Measurements from ENCODE around the gene HTR1E. TPM values are rescaled to one million over a fixed set of nuclear protein-coding genes. Genes with fewer than 3 reads are reported as not detected.
"Not testable (repeated sequence)": the region's sequence is repeated elsewhere in the genome, so short reads cannot be mapped to it uniquely, and the experiment has no call there.

The HTR1E gene
- total RNA-seq, 2 donors from 2014 or later = not detected

DNA sequence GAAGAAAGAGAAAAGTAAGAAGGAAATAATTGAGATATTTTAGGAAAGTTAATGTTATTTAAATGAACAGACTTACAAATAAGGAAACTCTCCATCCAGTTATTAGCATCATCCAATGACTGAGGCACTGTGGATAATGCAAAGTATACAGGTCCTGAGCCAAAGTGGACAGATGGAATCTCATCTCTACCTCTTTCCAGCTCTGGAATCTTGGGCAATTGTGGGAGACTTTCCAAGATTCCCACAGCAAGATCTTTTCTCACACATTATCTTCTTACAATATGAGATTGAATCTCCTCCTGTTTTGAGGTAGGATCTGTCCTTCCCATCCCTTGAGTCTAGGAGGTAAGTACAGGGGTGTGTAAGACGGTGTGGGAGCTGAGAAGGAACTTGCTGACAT is 28.9 kb downstream of the HTR1E start:
- DNase-seq (no peak), ATAC-seq (no peak)
- intact Hi-C loops (cut with DNase I) = no loop called here

DNA sequence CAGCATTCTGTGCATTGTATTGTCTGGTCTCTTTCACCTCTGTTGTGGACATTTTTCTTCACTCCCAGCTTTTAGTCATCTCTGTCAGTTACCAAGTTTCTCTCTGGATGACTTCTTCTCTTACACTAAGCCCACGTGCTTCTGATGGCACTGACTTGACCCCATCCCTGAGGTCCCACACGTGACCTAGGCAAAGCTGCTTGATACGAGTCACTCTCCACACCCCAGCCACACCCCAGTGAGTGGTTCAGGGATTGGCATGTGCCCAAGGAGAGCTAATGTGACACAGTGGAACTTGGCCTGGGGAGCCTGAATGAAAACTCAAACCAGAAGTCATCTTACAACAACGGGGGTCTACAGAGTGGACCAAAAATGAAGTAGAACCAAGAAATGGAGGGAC is 32.2 kb downstream of the HTR1E start:
- intact Hi-C loops (cut with DNase I) = no loop called here
- no peak for DNase-seq
- no peak for ATAC-seq

DNA sequence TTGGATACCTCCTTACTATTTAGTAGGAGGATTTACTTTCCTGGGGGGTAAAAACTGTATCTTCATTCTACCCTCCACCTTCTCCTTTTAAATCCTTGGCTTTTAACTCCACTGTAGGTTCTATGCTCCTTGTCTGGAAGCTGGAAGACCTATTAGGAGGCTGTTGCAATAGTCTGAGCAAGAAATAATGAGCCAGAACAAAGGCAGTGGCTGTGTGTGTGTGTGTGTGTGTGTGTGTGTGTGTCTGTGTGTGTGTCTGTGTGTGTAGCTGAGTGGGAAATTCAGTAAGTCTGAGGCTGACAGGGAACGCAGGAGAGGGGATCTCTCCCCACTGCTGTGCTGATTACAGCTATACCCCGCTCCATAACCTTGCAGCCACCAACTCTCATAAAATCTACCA is 35.8 kb downstream of the HTR1E start:
- ATAC-seq = no peak
- intact Hi-C loops (cut with DNase I) = no loop called here

DNA sequence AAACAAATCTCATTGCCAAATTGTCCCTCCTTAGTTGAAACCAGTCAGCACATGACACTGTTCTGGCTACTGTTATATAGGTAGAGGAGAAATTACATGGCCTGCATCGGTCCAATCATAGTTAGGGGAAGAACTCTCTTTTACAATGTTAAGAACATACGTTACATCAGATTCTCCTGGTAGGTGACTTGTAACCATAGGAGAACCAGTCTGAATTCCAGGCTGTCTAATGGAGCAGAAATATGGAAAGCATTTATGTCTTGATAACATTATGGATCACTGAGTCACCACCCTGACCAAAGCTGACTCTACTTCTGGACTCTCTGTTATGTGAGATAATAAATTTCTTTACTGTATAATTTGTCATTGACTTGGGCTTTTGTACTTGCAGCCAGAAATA is 40.9 kb downstream of the HTR1E start:
- DNase-seq = no peak
- ATAC-seq = no peak
- intact Hi-C loops (cut with DNase I) = no loop called here

More for the DNA sequence above, 35.8 kb downstream of the HTR1E start:
- no peak for DNase-seq

DNA sequence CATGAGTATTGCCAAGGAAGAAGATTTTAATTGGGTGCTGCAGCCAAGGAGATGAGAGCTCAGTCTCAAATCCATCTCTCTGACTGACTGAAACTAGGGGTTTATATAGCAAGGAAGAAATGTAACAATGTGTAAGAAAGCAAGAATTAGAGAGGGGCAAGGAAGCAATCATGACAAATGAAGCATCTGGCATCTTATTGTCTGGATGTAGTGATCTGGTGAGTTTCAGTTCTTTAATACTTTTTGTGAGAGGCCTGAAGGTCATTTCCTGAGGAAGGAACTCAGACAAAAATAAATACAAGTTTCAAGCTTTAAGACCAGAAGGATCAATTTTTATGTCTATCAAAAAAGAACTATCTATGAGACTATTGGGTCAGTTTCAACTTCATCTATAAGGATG is 64.2 kb downstream of the HTR1E start:
- ATAC-seq (no peak), DNase-seq (no peak)
- intact Hi-C loops (cut with DNase I) = no loop called here

DNA sequence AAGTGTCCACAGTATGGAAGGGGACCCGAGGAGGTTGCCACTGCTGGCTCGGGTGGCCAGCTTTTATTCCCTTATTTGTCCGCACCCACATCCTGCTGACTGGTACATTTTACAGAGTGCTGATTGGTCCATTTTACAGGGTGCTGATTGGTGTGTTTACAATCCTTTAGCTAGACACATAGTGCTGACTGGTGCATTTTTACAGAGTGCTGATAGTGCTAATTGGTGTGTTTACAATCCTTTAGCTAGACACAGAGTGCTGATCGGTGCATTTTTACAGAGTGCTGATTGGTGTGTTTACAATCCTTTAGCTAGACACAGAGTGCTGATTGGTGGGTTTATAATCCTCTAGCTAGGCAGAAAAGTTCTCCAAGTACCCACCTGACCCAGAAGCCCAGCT is 65.1 kb downstream of the HTR1E start:
- ATAC-seq; intact Hi-C loops (cut with DNase I); DNase-seq: not testable (repeated sequence)

DNA sequence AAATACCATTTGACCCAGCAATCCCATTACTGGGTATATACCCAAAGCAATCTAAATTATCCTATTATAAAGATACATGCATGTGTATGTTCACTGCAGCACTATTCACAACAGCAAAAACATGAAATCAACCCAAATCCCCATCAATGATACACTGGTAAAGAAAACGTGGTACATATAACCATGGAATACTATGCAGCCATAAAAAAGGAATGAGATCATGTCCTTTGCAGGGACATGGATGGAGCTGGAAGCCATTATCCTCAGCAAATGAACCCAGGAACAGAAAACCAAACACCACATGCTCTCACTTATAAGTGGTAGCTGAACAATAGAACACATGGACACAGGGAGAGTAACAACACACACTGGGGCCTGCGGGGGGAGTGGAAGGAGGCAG is 69.2 kb downstream of the HTR1E start:
- intact Hi-C loops (cut with DNase I); DNase-seq; ATAC-seq: not testable (repeated sequence)

DNA sequence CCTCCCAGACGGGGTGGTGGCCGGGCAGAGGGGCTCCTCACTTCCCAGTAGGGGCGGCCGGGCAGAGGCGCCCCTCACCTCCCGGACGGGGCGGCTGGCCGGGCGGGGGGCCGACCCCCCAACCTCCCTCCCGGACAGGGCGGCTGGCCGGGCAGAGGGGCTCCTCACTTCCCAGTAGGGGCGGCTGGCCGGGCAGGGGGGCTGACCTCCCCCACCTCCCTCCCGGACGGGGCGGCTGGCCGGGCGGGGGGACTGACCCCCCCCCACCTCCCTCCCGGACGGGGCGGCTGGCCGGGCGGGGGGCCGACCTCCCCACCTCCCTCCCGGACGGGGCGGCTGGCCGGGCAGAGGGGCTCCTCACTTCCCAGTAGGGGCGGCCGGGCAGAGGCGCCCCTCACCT is 72.3 kb downstream of the HTR1E start:
- intact Hi-C loops (cut with DNase I); DNase-seq; ATAC-seq: not testable (repeated sequence)

DNA sequence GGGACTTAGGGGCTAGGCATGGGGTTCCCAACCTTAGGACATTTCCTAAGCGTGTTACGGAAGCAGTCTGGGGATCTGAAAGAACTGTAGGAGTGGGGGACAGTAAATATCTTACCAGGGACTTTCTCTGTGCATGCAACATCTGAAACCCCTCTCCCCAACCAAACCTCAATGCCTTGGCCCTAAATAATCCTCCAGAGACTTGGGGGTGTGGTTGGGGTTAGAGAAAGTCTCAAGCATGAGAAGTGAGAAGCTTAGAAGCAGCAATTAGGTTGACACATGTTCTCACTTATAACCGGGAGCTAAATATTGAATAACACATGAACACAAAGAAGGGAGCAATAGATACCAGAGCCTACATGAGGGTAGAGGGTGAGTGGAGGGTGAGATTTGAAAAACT is 74.7 kb downstream of the HTR1E start:
- intact Hi-C loops (cut with DNase I) = no loop called here
- DNase-seq (no peak), ATAC-seq (no peak)

DNA sequence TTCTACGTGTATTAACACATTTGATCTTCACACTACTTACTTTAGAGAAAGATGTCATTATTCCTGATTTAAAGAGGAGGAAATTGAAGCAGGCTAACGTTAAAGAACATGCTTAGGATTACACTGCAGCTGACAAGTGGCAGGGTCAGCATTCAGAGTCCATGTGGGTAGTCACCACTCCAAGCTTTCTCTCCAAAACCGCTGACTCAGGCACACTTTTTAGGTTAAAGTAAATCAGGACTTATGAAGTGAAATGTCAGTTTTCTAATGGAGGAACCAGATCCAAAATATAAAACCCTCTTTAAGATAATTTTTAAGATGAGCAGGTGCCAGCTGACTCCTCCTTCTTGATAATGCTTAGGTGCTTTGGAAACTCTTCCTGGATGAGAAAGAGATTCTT is 75.4 kb downstream of the HTR1E start:
- DNase-seq (no peak), ATAC-seq (no peak)
- intact Hi-C loops (cut with DNase I) = no loop called here

DNA sequence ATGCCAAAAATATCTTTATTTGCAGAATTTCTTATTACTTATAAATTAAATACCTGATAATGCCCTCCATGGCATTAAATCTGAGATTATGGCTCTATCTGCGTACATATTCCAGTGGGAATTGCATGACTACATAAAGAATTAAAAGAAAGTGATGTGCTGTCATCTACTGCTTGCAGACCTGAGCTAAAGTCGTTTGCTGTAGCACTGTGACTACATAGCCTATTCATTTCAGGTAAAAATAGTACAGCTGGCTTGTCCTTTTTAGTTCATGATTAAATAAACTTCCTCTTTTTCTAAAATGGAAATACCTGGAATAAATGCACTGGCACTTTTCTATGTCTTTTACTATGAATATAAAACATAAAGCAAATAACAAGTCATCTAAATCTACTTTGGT is 79.4 kb downstream of the HTR1E start:
- ATAC-seq = no peak
- intact Hi-C loops (cut with DNase I) = no loop called here

DNA sequence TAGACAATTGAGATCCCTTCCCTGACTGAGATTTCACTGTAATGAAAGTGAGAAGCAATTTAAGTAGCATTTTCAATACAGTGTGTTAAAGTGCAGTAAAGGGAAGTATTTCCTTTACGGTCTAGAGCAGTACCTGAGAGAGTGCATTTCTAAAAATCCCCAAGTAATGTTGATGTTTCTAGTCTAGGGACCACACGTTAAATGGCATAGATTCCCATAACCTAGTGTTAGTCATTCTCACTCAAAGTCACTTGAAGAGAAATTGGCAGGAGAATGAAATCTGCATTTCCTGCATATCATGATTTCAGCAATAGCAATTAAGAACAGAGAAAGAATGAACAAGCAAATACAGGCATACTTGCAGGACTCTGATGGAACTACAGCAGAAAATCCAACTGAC is 89.7 kb downstream of the HTR1E start:
- DNase-seq (no peak), ATAC-seq (no peak)
- intact Hi-C loops (cut with DNase I) = no loop called here

More for the DNA sequence above, 79.4 kb downstream of the HTR1E start:
- no peak for DNase-seq

DNA sequence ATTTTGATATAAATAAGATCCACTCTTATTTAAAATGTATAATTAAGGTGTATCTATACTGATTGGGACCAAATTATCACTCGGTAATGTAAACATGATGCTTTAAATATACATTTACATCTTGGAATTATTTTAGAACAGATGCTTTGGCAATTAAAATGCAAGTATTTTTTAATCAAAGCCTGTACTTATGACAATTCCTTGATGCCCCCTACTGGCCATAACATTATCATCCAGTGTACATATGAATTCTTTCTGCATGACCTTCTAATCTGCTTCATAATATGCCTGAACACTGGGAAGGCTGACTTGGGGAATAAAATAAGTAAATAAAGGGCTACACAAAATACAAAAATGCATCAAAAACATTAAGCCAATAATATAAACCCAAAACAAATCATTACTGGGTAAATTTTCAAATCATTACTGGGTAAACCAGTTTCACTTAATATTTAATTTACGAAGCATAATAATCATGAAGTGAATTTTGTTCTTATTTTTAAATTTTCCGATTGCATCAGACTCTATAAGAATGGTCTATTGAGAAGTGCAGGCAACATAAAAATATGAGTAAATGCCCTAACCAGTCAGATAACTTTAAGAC is 92.5 kb downstream of the HTR1E start:
- intact Hi-C loops (cut with DNase I) = no loop called here
- no peak for DNase-seq
- no peak for ATAC-seq

DNA sequence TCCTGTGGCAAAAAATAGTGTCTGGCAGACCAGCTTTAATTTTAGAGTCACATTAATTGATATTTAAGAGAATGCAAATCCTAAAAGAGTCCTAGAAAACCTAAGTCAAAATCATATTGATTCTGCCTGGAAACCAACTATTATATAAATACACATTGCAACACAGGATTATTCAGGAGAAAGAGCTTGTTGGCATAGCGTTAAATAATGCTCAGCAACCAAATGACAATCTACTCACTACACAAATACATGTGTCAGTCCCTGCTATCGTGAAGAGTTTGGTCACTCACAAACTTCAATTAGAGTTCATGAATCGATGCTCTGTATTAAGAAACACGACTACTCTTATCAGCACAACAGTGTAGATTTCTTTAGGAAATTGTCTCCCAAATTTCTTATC is 103.4 kb downstream of the HTR1E start:
- intact Hi-C loops (cut with DNase I) = no loop called here
- DNase-seq = no peak
- ATAC-seq = no peak

DNA sequence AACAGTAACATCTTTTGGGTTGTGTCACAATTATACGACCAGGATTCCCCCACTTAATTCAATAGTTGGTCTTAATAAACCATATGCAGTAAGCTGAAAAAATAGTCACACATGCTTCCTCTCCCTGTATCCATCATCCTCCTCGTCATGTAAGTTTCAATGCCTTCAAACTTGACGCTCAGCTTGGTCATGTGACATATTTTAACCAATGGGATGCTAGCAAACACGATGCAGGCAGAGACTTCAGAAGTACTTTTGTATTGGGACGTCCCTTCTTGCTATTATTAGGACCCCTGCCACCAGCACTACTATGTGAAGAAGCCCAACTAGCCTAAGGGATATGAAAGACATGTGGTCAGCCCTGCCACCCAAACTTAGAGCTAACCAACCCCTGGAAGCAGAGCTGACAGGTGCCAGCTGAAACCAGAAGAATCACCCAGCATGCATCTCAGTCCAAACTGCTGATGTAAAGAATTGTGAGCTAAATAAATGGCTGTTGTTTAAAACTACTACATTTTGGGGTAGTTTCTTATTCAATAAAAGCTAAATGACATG is 108.3 kb downstream of the HTR1E start:
- ATAC-seq = no peak
- intact Hi-C loops (cut with DNase I) = no loop called here
- no peak for DNase-seq

DNA sequence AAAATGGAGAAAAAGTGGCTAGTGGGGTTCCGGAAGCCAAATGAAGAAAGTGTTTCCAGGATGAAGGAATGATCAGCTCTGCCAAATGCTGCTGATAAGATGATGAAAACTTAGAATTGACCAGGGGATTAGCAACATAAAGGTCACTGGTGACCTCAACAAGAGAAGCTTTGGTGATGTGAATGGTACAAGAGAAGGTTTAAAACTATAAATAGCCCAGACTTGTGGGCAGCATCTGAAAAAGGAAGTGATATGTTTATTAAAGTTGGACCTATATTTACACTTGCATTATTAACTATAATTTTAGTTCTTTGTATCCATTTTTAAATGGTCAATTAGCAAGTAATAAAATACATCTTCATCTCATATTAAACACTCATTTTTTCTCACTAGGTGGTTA is 112.5 kb downstream of the HTR1E start:
- ATAC-seq = no peak
- intact Hi-C loops (cut with DNase I) = no loop called here
- DNase-seq = no peak

DNA sequence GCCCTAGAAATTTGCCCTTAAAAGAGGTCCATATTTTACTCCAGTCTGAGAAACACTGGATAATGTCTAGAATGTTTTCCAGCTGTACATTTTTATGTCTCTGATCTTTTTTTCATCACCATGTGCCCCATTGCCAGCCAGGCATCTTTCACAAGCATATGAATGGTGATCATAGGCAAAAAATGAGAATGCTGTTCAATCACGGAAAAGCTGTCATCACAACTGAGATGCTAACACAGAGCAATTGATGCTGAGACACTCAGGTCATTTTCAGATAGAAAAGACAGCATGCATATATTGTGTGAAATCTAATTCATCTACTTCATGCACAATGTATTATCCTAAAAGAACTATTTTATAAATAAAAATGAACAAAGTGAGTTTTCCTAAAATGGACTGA is 116.0 kb downstream of the HTR1E start:
- DNase-seq (no peak), ATAC-seq (no peak)
- intact Hi-C loops (cut with DNase I) = no loop called here

DNA sequence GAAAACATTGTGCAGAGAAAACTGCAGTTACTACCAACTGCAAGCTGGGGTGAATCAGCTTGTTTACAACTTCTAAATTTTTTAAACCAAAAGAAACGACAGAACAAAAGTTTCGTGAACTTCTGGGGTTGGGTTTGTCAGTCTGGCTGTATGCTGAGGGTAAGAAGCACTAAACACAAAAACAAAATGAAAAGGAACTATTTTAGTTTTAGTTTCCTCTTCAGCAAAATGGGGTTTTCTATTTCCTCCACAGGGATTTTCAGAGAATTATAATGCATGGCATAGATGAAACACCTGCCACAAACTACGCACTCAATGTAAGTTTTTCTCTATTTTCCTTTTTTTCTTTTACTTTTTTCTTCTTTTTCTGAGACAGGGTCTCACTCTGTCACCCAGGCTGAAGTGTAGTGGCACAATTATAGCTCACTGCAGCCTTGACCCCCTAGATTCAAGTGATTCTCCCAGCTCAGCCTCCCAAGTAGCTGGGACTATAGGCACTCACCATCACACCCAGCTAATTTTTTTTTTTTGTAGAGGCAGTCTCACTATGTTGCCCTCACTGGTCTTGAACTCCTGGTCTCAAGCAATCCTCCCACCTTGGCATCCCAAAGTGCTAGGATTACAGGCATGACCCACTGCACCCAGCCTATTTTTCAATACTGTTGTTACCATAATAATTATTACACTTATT is 117.0 kb downstream of the HTR1E start:
- DNase-seq = no peak

DNA sequence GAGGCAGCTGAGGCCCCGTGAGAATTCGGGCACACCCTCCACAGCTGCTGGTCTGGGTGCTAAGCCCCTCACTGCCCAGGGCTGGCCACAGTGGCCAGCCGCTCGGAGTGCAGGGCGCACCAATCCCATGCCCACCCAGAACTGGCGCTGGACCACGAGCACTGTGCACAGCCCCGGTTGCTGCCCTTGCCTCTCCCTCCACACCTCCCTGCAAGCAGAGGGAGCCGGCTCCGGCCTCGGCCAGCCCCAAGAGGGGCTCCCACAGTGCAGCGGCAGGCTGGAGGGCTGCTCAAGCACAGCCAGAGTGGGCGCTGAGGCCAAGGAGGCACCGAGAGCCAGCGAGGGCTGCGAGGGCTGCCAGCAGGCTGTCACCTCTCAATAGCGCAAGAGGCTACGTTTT is 122.6 kb downstream of the HTR1E start:
- intact Hi-C loops (cut with DNase I) = no loop called here
- no peak for DNase-seq
- no peak for ATAC-seq

More for the DNA sequence above, 117.0 kb downstream of the HTR1E start:
- intact Hi-C loops (cut with DNase I) = no loop called here
- no peak for ATAC-seq

DNA sequence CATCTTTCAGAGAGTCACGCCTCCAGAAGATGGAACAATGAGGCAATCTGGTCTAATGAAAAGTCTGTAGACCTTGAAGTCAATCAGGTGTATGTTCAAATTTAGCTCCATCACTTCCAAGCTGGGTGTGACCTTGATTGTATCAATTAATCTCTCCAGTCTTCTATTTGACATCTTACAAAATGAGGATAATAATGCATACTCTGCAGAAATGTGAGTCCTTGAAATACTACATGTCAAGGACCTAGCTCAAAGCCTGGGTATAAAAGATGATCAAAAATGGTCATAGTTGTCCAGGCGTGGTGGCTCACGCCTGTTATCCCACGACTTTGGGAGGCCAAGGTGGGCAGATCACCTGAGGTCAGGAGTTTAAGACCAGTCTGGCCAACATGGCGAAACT is 127.8 kb downstream of the HTR1E start:
- DNase-seq = no peak
- no peak for ATAC-seq
- intact Hi-C loops (cut with DNase I) = no loop called here
